ENCODE results near the gene RAB37.

RAB37 gene, protein sequence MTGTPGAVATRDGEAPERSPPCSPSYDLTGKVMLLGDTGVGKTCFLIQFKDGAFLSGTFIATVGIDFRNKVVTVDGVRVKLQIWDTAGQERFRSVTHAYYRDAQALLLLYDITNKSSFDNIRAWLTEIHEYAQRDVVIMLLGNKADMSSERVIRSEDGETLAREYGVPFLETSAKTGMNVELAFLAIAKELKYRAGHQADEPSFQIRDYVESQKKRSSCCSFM

DNA sequence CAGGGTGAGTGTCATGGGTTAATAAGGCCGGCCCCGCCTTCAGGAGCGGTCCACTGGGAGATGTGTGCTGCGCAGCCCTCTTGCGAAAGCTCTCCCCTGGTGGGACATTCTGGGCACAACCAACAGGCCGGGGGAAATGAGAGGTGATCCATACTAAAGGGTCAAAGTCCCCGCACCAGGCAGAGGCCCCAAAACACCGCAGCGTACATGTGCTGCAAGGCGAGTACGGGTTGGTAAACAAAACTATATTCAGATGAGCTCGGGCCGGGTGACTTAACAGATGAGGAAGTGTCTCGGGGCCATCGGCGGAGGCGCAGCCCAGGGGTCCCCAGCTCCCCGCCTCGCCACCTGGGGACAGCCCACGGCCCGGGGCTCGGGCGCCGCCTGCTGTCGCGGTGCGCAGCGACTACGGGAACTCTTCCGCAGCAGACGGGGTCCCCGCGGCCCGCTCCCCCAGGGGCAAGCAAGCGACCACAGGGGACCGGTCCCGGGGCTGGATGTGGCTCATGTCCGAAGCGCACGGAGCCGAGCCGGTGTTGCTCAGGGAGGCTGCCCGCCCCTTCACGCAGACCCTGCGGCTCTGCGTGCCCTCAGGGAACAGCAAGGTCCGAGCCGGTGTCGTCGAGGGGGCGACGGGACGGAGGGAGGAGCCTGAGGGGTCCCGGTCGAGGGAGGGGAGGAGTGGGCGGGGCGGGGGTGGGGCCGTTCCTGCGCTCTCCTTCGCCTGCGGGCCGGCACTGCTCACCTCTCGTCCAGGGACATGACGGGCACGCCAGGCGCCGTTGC is at the start of gene RAB37:
Gene RAB37, plus strand, starts transcription at position 744 of the 786 bp plus-strand sequence. Its CDS starts 17 bp downstream, at position 761.
- Histone ChIP-seq H3K4me1 (ENCODE audit: control insufficient read depth, insufficient read depth, low read length) (peaks cover 12% of the 10 kb centered on the region), H3K9me3 (ENCODE audit: control insufficient read depth in 2 of 2, low read length in 2 of 2) (no peaks in the 10 kb centered on the region), H3K36me3 (ENCODE audit: control insufficient read depth in 2 of 2, insufficient read depth in 2 of 2, low read length in 2 of 2) (no peaks in the 10 kb centered on the region), H3K9ac (ENCODE audit: low read length in 2 of 2) (peak within 1 kb of the TSS in 1 of 2 donors; percentile 42), H3K27me3 (ENCODE audit: control insufficient read depth in 1 of 2, insufficient read depth in 2 of 2, low read length in 2 of 2) (peaks cover 51 to 61% of the 10 kb centered on the region in 2 donors), H3K27ac (ENCODE audit: low read length) (no peak within 1 kb of the TSS), H3K4me3 (ENCODE audit: low read length in 2 of 2) (peak within 1 kb of the TSS; percentile 43 to 52)

DNA sequence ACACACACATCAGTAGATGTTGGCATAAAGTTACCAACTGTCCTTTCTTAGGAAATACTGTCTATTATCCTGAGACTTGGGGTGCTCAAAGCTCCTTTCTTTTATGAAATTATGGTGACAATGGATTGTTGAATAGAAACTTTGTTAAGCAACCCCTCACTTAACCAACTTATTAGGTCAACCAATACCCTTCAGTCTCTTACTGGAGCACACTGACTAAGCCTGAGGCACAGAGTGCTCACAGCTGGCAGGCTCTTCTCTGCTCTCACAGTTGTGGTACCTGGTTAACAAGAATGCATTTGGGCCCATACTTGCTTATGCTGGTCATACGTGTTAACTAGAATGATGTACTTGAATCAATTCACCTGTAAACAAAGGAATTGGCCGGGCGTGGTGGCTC is 49.2 kb upstream of the RAB37 start:
- Histone ChIP-seq H3K27me3 (ENCODE audit: control insufficient read depth in 1 of 2, insufficient read depth in 2 of 2, low read length in 2 of 2) (no peaks in the 10 kb centered on the region), H3K4me1 (ENCODE audit: control insufficient read depth, insufficient read depth, low read length) (no peaks in the 10 kb centered on the region), H3K9ac (ENCODE audit: low read length in 2 of 2) (no peak overlapping the region), H3K27ac (ENCODE audit: low read length) (no peak overlapping the region), H3K4me3 (ENCODE audit: low read length in 2 of 2) (no peak overlapping the region), H3K36me3 (ENCODE audit: control insufficient read depth in 2 of 2, insufficient read depth in 2 of 2, low read length in 2 of 2) (no peaks in the 10 kb centered on the region), H3K9me3 (ENCODE audit: control insufficient read depth in 2 of 2, low read length in 2 of 2) (no peaks in the 10 kb centered on the region)

DNA sequence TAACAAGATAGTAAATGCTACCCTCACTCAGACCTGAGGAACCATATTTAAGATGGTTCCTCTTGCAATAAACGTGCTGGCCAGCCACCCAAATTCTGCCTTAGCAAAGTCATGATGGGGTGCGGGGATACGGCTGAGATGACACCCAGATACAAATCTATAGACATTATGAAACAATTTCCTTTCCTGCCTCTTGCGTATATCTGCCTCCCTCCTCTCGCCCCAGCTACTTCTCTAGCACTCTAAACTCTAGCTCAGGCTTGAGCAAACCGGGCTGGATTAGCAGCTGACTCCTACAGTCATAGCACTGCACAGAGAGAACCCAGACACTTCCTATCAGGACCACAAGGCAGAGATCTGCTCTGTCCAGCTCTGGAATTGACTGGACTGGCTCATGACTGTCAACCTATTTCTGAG is 46.6 kb upstream of the RAB37 start:
- Histone ChIP-seq H3K9ac (ENCODE audit: low read length in 2 of 2) (no peak overlapping the region), H3K9me3 (ENCODE audit: control insufficient read depth in 2 of 2, low read length in 2 of 2) (peaks cover 0 to 2% of the 10 kb centered on the region in 2 donors), H3K4me1 (ENCODE audit: control insufficient read depth, insufficient read depth, low read length) (no peaks in the 10 kb centered on the region), H3K27ac (ENCODE audit: low read length) (no peak overlapping the region), H3K36me3 (ENCODE audit: control insufficient read depth in 2 of 2, insufficient read depth in 2 of 2, low read length in 2 of 2) (no peaks in the 10 kb centered on the region), H3K27me3 (ENCODE audit: control insufficient read depth in 1 of 2, insufficient read depth in 2 of 2, low read length in 2 of 2) (peaks cover 0 to under 1% of the 10 kb centered on the region in 2 donors), H3K4me3 (ENCODE audit: low read length in 2 of 2) (no peak overlapping the region)

DNA sequence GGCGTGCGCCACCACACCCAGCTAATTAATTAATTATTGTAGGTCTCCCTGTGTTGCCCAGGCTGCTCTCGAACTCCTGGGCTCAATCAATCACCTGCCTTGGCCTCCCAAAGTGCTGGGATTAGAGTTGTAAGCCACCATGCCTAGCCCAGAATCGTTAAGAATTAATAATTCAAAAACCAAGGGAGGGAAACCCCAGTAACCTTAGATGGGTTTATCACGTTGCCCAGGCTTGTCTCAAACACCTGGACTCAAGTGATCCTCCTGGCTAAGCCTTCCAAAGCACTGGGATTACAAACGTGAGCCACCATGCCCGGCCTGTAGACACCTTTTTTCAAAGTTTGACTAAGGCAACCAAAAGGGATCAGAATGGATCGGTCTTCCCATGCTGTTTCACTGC is 45.9 kb upstream of the RAB37 start:
- Histone ChIP-seq H3K9ac (ENCODE audit: low read length in 2 of 2) (no peak overlapping the region), H3K27me3 (ENCODE audit: control insufficient read depth in 1 of 2, insufficient read depth in 2 of 2, low read length in 2 of 2) (peaks cover 0 to 2% of the 10 kb centered on the region in 2 donors), H3K4me1 (ENCODE audit: control insufficient read depth, insufficient read depth, low read length) (no peaks in the 10 kb centered on the region), H3K27ac (ENCODE audit: low read length) (no peak overlapping the region), H3K36me3 (ENCODE audit: control insufficient read depth in 2 of 2, insufficient read depth in 2 of 2, low read length in 2 of 2) (no peaks in the 10 kb centered on the region), H3K4me3 (ENCODE audit: low read length in 2 of 2) (no peak overlapping the region), H3K9me3 (ENCODE audit: control insufficient read depth in 2 of 2, low read length in 2 of 2) (peaks cover 0 to 2% of the 10 kb centered on the region in 2 donors)

DNA sequence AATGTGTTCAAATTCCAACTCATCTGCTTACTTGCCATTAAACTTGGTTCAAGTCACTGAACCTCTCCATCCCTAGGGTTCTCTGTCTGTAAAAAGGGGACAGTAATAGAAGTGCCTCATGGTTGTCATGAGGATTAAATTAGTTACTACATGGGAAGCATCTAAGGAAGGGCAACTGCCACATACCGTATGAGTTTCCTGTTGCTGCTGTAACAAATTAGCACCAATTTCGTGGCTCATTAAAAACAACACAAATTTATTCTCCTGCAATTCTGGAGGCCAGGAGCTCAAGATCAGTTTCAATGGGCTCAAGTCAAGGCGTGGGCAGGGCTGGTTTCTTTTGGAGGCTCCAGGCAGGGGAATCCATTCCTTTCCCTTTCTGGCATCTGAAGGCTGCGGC is 43.0 kb upstream of the RAB37 start:
- Histone ChIP-seq H3K9ac (ENCODE audit: low read length in 2 of 2) (no peak overlapping the region), H3K36me3 (ENCODE audit: control insufficient read depth in 2 of 2, insufficient read depth in 2 of 2, low read length in 2 of 2) (no peaks in the 10 kb centered on the region), H3K9me3 (ENCODE audit: control insufficient read depth in 2 of 2, low read length in 2 of 2) (peaks cover 0 to 2% of the 10 kb centered on the region in 2 donors), H3K4me3 (ENCODE audit: low read length in 2 of 2) (no peak overlapping the region), H3K4me1 (ENCODE audit: control insufficient read depth, insufficient read depth, low read length) (no peaks in the 10 kb centered on the region), H3K27me3 (ENCODE audit: control insufficient read depth in 1 of 2, insufficient read depth in 2 of 2, low read length in 2 of 2) (peaks cover 0 to 3% of the 10 kb centered on the region in 2 donors), H3K27ac (ENCODE audit: low read length) (no peak overlapping the region)

DNA sequence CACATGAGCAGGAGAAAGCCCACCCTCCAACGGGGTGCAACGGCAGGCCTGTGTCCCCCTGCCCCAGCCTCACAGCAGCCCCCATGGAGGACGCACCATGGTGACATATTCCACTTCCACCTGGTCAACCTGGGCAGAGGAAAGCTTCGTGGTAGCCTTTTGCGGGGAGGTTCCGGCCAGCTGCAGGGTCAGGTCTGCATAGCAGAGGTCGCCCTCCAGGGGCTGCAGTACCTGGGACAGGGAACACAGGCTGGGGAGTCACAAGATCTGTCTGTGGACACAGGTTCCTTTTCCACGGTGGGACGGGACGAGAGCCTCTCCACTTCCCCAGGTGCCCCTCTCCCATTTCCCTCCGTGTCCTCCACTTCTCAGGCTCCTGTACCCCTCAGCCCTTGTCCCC is 41.4 kb upstream of the RAB37 start:
- H3K36me3 ChIP-seq (ENCODE audit: control insufficient read depth in 2 of 2, insufficient read depth in 2 of 2, low read length in 2 of 2) = no peaks in the 10 kb centered on the region

DNA sequence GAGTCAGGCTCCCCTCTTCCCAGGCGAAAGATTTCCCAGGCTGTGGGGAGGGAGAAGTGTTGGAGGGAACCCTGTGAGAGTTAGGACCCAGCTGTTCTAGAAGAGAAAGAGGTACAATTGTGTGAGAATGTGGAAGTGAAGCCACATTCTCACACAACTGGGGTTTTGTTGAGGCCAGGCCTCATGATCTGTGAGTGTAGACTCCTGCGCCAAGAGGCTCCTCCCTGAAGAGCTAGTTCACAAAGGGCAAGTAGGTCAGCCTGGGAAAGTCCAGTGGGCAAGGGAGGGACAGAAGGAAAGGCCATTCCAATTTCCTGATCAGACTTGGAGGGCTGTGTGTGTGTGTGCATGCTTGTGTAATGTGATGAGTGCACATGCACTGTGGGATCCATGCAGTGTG is 39.5 kb upstream of the RAB37 start:
- H3K4me1 ChIP-seq (ENCODE audit: control insufficient read depth, insufficient read depth, low read length) = no peaks in the 10 kb centered on the region
- H3K9ac ChIP-seq (ENCODE audit: low read length in 2 of 2) = no peak overlapping the region
- peaks cover 0 to 3% of the 10 kb centered on the region in 2 donors for H3K27me3 ChIP-seq (ENCODE audit: control insufficient read depth in 1 of 2, insufficient read depth in 2 of 2, low read length in 2 of 2)
- H3K36me3 ChIP-seq (ENCODE audit: control insufficient read depth in 2 of 2, insufficient read depth in 2 of 2, low read length in 2 of 2) = no peaks in the 10 kb centered on the region
- H3K4me3 ChIP-seq (ENCODE audit: low read length in 2 of 2) = no peak overlapping the region
- H3K27ac ChIP-seq (ENCODE audit: low read length) = no peak overlapping the region
- H3K9me3 ChIP-seq (ENCODE audit: control insufficient read depth in 2 of 2, low read length in 2 of 2) = peaks cover 0 to 2% of the 10 kb centered on the region in 2 donors

More for the DNA sequence above, 41.4 kb upstream of the RAB37 start:
- H3K4me1 ChIP-seq (ENCODE audit: control insufficient read depth, insufficient read depth, low read length) = no peaks in the 10 kb centered on the region
- H3K9ac ChIP-seq (ENCODE audit: low read length in 2 of 2) = no peak overlapping the region
- H3K9me3 ChIP-seq (ENCODE audit: control insufficient read depth in 2 of 2, low read length in 2 of 2) = peaks cover 0 to 2% of the 10 kb centered on the region in 2 donors
- H3K4me3 ChIP-seq (ENCODE audit: low read length in 2 of 2) = no peak overlapping the region
- H3K27ac ChIP-seq (ENCODE audit: low read length) = no peak overlapping the region
- peaks cover 0 to 3% of the 10 kb centered on the region in 2 donors for H3K27me3 ChIP-seq (ENCODE audit: control insufficient read depth in 1 of 2, insufficient read depth in 2 of 2, low read length in 2 of 2)

DNA sequence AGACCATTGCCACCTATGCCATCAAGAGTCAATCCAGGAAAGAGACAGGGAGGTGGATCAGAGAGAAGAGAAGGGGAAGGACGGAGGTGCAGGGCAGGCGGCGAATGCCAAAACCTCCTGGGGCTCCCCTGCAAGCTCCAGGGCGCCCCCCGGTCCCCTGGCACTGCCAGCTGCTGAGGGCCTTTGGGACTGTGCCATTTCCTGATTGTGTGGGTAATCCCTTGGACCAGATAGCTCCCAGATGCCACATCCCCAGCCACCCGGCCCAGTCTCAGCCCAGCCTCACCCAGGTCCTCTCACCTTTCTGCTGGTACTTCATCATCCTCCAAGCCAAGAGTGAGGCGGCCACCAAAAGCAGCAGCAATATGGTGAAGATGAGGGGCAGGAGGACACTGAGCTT is 39.0 kb upstream of the RAB37 start:
- Histone ChIP-seq H3K4me3 (ENCODE audit: low read length in 2 of 2) (no peak overlapping the region), H3K9me3 (ENCODE audit: control insufficient read depth in 2 of 2, low read length in 2 of 2) (peaks cover 0 to 2% of the 10 kb centered on the region in 2 donors), H3K9ac (ENCODE audit: low read length in 2 of 2) (no peak overlapping the region), H3K36me3 (ENCODE audit: control insufficient read depth in 2 of 2, insufficient read depth in 2 of 2, low read length in 2 of 2) (no peaks in the 10 kb centered on the region), H3K27ac (ENCODE audit: low read length) (no peak overlapping the region), H3K4me1 (ENCODE audit: control insufficient read depth, insufficient read depth, low read length) (no peaks in the 10 kb centered on the region), H3K27me3 (ENCODE audit: control insufficient read depth in 1 of 2, insufficient read depth in 2 of 2, low read length in 2 of 2) (peaks cover 0 to 3% of the 10 kb centered on the region in 2 donors)

DNA sequence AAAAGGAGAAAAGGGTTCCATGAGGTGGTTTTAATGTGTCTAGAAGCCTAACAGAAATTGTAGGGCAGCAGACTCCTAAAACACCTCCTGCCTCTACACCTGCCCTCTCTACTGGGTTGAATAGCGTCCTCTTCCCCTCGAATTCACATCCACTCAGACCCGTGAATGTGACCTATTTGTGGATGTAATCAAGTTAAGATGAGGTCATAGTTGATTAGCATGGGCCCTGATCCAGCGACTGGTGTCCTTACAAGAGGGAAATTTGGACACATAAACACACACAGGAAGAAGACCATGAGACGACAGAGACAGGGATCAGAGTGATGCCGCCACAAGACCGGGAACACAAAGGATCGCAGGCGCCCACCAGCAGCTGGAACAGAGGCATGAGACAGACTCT is 37.8 kb upstream of the RAB37 start:
- Histone ChIP-seq H3K27ac (ENCODE audit: low read length) (no peak overlapping the region), H3K4me1 (ENCODE audit: control insufficient read depth, insufficient read depth, low read length) (no peaks in the 10 kb centered on the region), H3K4me3 (ENCODE audit: low read length in 2 of 2) (no peak overlapping the region), H3K9me3 (ENCODE audit: control insufficient read depth in 2 of 2, low read length in 2 of 2) (peaks cover 0 to under 1% of the 10 kb centered on the region in 2 donors), H3K27me3 (ENCODE audit: control insufficient read depth in 1 of 2, insufficient read depth in 2 of 2, low read length in 2 of 2) (peaks cover 0 to 3% of the 10 kb centered on the region in 2 donors), H3K36me3 (ENCODE audit: control insufficient read depth in 2 of 2, insufficient read depth in 2 of 2, low read length in 2 of 2) (no peaks in the 10 kb centered on the region), H3K9ac (ENCODE audit: low read length in 2 of 2) (no peak overlapping the region)

DNA sequence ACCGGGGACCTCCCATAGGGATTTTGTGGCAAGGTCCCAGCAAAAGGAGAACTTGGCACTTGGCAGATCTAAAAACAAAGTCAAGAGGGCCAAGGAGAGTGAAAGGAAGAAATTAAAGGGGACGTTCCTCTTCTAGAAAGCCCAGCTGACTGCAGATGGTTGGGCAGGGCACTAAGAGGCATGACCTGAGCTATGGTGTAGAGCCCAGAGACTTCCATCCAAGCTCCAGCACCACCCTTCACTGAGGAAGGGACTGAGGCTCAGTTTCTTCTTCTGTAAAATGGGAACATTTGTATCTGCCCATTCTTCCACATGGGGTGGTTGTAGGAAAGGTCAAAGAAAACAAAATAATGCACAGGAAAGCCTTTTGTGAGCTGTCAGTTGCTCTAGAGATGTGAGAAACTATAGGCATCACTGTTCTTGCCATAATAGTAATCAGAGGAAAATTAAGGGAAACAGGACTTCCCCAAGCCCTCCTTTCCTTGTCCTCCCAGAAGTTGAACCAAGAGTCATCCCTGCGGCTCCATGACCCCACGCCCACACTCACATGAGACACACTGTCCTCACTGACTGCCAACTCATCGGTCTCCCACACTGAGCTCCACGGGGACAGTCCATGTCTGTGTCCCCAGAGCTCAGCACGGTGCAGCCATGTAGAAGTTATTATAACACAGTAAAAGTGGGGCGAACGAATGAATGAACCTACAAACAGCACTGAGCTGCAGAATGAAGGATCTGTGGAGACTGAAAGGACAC is 34.8 kb upstream of the RAB37 start:
- Histone ChIP-seq H3K4me1 (ENCODE audit: control insufficient read depth, insufficient read depth, low read length) (no peaks in the 10 kb centered on the region), H3K36me3 (ENCODE audit: control insufficient read depth in 2 of 2, insufficient read depth in 2 of 2, low read length in 2 of 2) (no peaks in the 10 kb centered on the region), H3K27me3 (ENCODE audit: control insufficient read depth in 1 of 2, insufficient read depth in 2 of 2, low read length in 2 of 2) (peaks cover 0 to 2% of the 10 kb centered on the region in 2 donors), H3K9me3 (ENCODE audit: control insufficient read depth in 2 of 2, low read length in 2 of 2) (no peaks in the 10 kb centered on the region), H3K9ac (ENCODE audit: low read length in 2 of 2) (no peak overlapping the region), H3K27ac (ENCODE audit: low read length) (no peak overlapping the region), H3K4me3 (ENCODE audit: low read length in 2 of 2) (no peak overlapping the region)

Measured in stomach smooth muscle (tissue), 2 donors.